ENCODE results near the gene CHRND. TPM values are rescaled to one million over a fixed set of nuclear protein-coding genes. Genes with fewer than 3 reads are reported as not detected.
A peak's percentile ranks its signal among the peaks of the same experiment; 100 is the strongest.

CHRND gene
- total and polyA plus RNA-seq, 4 donors, result not detected

DNA sequence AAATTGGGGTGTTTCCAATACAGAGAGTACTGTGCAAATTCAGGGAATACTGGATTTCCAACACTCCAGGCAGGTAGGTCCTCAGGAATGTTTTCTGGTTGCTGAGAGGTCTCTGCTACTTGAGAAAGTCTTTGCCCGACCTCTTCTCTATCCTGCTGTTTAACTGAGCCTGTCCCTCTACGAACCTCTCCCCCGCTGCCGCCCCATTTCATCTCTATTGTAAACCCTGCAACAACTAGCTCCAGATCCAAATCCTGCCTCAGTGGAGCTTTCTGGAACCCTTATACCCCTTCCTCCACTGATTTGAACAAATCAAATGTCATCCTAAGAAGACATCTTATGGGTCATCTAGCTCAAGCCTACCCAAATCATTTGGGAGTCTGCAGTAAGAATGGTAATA is 25.8 kb downstream of the CHRND start:
- H3K4me3 ChIP-seq (ENCODE audit: low read depth in 1 of 3, low read length in 3 of 3), result peak overlapping the region in 1 of 3 donors; percentile 83
- peak overlapping the region in 1 of 2 donors; percentile 99 for H3K27ac ChIP-seq (ENCODE audit: low read depth in 1 of 2, low read length in 2 of 2)
- H3K9me3 ChIP-seq (ENCODE audit: control insufficient read depth in 4 of 4, low read length in 3 of 4), result no peaks in the 10 kb centered on the region
- peaks cover 2 to 26% (median 14%) of the 10 kb centered on the region in 4 donors for H3K4me1 ChIP-seq (ENCODE audit: control insufficient read depth in 4 of 4, insufficient read depth in 4 of 4, low read length in 3 of 4)
- H3K9ac ChIP-seq (ENCODE audit: low read depth in 1 of 2, low read length in 2 of 2), result peak overlapping the region in 1 of 2 donors; percentile 39
- TF ChIP-seq, protein P1, sequence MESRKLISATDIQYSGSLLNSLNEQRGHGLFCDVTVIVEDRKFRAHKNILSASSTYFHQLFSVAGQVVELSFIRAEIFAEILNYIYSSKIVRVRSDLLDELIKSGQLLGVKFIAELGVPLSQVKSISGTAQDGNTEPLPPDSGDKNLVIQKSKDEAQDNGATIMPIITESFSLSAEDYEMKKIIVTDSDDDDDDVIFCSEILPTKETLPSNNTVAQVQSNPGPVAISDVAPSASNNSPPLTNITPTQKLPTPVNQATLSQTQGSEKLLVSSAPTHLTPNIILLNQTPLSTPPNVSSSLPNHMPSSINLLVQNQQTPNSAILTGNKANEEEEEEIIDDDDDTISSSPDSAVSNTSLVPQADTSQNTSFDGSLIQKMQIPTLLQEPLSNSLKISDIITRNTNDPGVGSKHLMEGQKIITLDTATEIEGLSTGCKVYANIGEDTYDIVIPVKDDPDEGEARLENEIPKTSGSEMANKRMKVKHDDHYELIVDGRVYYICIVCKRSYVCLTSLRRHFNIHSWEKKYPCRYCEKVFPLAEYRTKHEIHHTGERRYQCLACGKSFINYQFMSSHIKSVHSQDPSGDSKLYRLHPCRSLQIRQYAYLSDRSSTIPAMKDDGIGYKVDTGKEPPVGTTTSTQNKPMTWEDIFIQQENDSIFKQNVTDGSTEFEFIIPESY (IDR thresholded peaks at IDR 0.05), result no peak
- TF ChIP-seq HNF4A (conservative IDR thresholded peaks at IDR 0.05), result no peak
- no peak for TF ChIP-seq JUND (IDR thresholded peaks at IDR 0.05)
- TF ChIP-seq, protein P2, sequence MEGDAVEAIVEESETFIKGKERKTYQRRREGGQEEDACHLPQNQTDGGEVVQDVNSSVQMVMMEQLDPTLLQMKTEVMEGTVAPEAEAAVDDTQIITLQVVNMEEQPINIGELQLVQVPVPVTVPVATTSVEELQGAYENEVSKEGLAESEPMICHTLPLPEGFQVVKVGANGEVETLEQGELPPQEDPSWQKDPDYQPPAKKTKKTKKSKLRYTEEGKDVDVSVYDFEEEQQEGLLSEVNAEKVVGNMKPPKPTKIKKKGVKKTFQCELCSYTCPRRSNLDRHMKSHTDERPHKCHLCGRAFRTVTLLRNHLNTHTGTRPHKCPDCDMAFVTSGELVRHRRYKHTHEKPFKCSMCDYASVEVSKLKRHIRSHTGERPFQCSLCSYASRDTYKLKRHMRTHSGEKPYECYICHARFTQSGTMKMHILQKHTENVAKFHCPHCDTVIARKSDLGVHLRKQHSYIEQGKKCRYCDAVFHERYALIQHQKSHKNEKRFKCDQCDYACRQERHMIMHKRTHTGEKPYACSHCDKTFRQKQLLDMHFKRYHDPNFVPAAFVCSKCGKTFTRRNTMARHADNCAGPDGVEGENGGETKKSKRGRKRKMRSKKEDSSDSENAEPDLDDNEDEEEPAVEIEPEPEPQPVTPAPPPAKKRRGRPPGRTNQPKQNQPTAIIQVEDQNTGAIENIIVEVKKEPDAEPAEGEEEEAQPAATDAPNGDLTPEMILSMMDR (IDR thresholded peaks at IDR 0.05; ENCODE audit: low read depth, low read length, missing input control), result no peak
- TF ChIP-seq SP1 (IDR thresholded peaks at IDR 0.05), result no peak
- TF ChIP-seq HNF4G (IDR thresholded peaks at IDR 0.05), result no peak
- H3K36me3 ChIP-seq (ENCODE audit: control insufficient read depth in 4 of 4, insufficient read depth in 3 of 4, low read depth in 1 of 4, low read length in 3 of 4), result peaks cover 0 to 10% (median 4%) of the 10 kb centered on the region in 4 donors
- 95% methylated on average over 4 of the region's 4 CpGs for WGBS
- no peak for DNase-seq (ENCODE audit: low spot score)
- H3K27me3 ChIP-seq (ENCODE audit: control insufficient read depth in 4 of 4, insufficient read depth in 4 of 4, low read length in 3 of 4), result no peaks in the 10 kb centered on the region

DNA sequence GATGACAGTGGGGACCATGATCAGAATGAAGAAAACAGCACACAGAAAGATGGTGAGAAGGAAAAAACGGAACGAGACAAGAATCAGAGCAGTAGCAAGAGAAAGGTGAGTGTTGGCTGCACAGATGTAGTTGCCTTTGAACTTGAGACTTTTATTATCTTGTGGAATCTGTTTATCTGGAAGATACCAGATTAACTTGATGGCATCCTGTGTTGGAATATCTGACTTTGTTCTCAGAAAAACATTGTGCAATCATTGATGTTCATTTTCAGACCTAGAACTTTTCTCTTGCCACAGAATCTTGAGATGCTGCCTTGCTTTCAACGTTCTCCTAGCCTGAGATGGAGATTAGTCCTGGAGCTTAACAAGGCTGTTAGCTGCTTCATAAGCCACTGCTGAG is 30.5 kb downstream of the CHRND start:
- no peak for DNase-seq (ENCODE audit: low spot score)
- WGBS, result 78% methylated on average over 3 of the region's 3 CpGs
- Histone ChIP-seq H3K27ac (ENCODE audit: low read depth in 1 of 2, low read length in 2 of 2) (no peak overlapping the region), H3K9me3 (ENCODE audit: control insufficient read depth in 4 of 4, low read length in 3 of 4) (no peaks in the 10 kb centered on the region), H3K27me3 (ENCODE audit: control insufficient read depth in 4 of 4, insufficient read depth in 4 of 4, low read length in 3 of 4) (no peaks in the 10 kb centered on the region), H3K4me3 (ENCODE audit: low read depth in 1 of 3, low read length in 3 of 3) (no peak overlapping the region), H3K36me3 (ENCODE audit: control insufficient read depth in 4 of 4, insufficient read depth in 3 of 4, low read depth in 1 of 4, low read length in 3 of 4) (peaks cover 7 to 35% (median 28%) of the 10 kb centered on the region in 4 donors), H3K4me1 (ENCODE audit: control insufficient read depth in 4 of 4, insufficient read depth in 4 of 4, low read length in 3 of 4) (peaks cover under 1 to 15% (median 9%) of the 10 kb centered on the region in 4 donors), H3K9ac (ENCODE audit: low read depth in 1 of 2, low read length in 2 of 2) (no peak overlapping the region)
- TF ChIP-seq, protein P3, sequence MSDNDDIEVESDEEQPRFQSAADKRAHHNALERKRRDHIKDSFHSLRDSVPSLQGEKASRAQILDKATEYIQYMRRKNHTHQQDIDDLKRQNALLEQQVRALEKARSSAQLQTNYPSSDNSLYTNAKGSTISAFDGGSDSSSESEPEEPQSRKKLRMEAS (IDR thresholded peaks at IDR 0.05), result no peak
- peak in 1 of 2 donors; percentile 22 for TF ChIP-seq HNF4A (conservative IDR thresholded peaks at IDR 0.05)

DNA sequence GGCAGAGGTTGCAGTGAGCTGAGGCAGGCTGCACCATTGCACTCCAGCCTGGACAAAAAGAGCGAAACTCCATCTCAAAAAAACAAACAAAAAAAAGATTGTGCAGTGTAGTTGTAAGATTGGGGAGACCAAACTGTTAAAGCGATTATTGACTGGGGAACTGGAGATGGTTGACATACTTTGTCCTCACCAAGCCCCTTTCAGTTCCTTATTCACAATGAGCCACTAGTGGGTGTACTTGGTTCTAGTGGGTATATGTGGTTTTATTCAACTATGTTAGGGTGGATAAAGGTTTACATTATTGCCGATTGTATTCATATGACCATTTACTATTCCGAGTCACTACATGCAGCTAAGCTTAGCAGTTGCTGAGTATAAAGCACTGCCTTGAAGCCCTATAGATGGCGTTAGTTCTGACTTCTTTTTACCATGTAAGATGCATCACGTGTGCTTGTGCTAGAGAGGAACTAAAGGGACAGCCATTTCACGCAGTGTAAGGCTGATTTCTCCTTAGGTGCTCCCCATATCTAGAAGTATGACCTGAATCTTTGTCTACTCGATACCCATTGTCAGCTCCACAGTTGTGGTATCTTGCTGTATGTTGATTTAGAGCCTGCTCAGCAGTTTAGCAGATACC is 36.7 kb downstream of the CHRND start:
- DNase-seq (ENCODE audit: low spot score), result no peak
- Histone ChIP-seq H3K9me3 (ENCODE audit: control insufficient read depth in 4 of 4, low read length in 3 of 4) (no peaks in the 10 kb centered on the region), H3K4me3 (ENCODE audit: low read depth in 1 of 3, low read length in 3 of 3) (no peak overlapping the region), H3K36me3 (ENCODE audit: control insufficient read depth in 4 of 4, insufficient read depth in 3 of 4, low read depth in 1 of 4, low read length in 3 of 4) (peaks cover 16 to 62% (median 51%) of the 10 kb centered on the region in 4 donors), H3K9ac (ENCODE audit: low read depth in 1 of 2, low read length in 2 of 2) (no peak overlapping the region), H3K4me1 (ENCODE audit: control insufficient read depth in 4 of 4, insufficient read depth in 4 of 4, low read length in 3 of 4) (no peaks in the 10 kb centered on the region), H3K27ac (ENCODE audit: low read depth in 1 of 2, low read length in 2 of 2) (no peak overlapping the region), H3K27me3 (ENCODE audit: control insufficient read depth in 4 of 4, insufficient read depth in 4 of 4, low read length in 3 of 4) (no peaks in the 10 kb centered on the region)
- WGBS, result 91% methylated on average over 8 of the region's 8 CpGs
- TF ChIP-seq ATF3 (IDR thresholded peaks at IDR 0.05) (no peak), YY1 (IDR thresholded peaks at IDR 0.05) (no peak), HNF4A (conservative IDR thresholded peaks at IDR 0.05) (no peak), GABPA (IDR thresholded peaks at IDR 0.05 in 1 of 2, conservative IDR thresholded peaks at IDR 0.05 in 1 of 2) (no peak), NR2F2 (IDR thresholded peaks at IDR 0.05) (no peak), SP1 (IDR thresholded peaks at IDR 0.05) (no peak), RAD21 (IDR thresholded peaks at IDR 0.05) (no peak), FOXA2 (IDR thresholded peaks at IDR 0.05) (no peak), EGR1 (IDR thresholded peaks at IDR 0.05; ENCODE audit: low read depth in 2 of 2) (no peak), FOXA1 (IDR thresholded peaks at IDR 0.05) (no peak), HNF4G (IDR thresholded peaks at IDR 0.05) (no peak)
- TF ChIP-seq, protein P4, sequence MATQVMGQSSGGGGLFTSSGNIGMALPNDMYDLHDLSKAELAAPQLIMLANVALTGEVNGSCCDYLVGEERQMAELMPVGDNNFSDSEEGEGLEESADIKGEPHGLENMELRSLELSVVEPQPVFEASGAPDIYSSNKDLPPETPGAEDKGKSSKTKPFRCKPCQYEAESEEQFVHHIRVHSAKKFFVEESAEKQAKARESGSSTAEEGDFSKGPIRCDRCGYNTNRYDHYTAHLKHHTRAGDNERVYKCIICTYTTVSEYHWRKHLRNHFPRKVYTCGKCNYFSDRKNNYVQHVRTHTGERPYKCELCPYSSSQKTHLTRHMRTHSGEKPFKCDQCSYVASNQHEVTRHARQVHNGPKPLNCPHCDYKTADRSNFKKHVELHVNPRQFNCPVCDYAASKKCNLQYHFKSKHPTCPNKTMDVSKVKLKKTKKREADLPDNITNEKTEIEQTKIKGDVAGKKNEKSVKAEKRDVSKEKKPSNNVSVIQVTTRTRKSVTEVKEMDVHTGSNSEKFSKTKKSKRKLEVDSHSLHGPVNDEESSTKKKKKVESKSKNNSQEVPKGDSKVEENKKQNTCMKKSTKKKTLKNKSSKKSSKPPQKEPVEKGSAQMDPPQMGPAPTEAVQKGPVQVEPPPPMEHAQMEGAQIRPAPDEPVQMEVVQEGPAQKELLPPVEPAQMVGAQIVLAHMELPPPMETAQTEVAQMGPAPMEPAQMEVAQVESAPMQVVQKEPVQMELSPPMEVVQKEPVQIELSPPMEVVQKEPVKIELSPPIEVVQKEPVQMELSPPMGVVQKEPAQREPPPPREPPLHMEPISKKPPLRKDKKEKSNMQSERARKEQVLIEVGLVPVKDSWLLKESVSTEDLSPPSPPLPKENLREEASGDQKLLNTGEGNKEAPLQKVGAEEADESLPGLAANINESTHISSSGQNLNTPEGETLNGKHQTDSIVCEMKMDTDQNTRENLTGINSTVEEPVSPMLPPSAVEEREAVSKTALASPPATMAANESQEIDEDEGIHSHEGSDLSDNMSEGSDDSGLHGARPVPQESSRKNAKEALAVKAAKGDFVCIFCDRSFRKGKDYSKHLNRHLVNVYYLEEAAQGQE (IDR thresholded peaks at IDR 0.05), result no peak
- TF ChIP-seq, protein P2 (IDR thresholded peaks at IDR 0.05; ENCODE audit: low read depth, low read length, missing input control), result no peak
- TF ChIP-seq, protein P3 (IDR thresholded peaks at IDR 0.05), result no peak

Measured in liver (tissue), 9 donors.